ENCODE results near the gene PPP6R3.

PPP6R3 gene

DNA sequence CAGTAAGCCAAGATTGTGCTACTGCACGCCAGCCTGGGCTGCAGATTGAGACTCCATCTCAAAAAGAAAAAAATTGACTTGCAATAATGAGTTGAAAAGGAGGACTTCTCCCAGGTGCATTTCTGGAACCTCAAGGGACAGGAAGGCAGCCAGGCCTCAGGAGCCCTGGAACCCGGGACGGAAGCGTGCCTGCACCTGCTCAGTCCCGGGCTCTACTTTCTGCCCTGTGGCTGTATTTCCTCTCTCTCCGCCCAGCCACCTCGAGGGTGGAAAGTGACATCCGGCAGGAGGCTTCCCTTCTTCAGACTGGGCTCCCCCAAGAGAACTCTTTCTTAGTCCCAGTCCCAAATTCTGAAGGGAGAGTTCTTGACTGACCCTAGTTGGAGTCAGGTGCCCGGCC lies 203.6 kb downstream of the PPP6R3 start:
- DNase-seq (ENCODE audit: low read depth in 1 of 2, low spot score in 1 of 2) = no peak

GRCh38 chr11:68664906-68665305 lies 204.4 kb downstream of the PPP6R3 start:
- DNase-seq (ENCODE audit: low read depth in 1 of 2, low spot score in 1 of 2) = no peak

All from activated T-helper 1 cell treated with anti-CD3 and anti-CD28 coated beads, Interleukin-2, amount 50 U/mL, for 16 hours (primary cell).